ENCODE results near the gene BMERB1. TPM values are rescaled to one million over a fixed set of nuclear protein-coding genes. Genes with fewer than 3 reads are reported as not detected.

BMERB1 gene
- total RNA-seq, 1 donor from 2014 or later = 3.6 TPM

- no peak for ATAC-seq
Measured at GRCh38 chr16:15498427-15499175, 64.2 kb downstream of the BMERB1 start.

GRCh38 chr16:15502041-15502725, 67.8 kb downstream of the BMERB1 start:
- peak; percentile 62 for ATAC-seq

DNA sequence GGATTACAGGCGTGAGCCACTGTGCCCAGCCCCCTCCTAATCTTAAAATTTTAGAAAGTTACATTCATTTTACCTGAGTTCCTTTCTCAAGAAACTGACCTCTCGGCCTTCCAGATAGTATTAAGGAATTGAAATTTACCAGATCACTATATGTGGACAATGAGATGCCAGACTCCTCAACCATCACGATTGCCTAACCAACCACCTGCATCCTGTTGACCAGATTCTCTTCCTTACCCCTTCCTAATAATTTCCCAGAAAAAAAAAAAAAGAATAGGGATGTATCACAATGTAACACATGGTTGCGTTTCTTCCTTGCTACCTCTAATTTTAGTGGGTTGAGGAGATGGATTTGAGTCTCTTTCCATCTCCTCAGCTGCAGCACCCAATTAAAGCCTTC, 72.1 kb downstream of the BMERB1 start:
- ATAC-seq = no peak

GRCh38 chr16:15507301-15507958, 73.0 kb downstream of the BMERB1 start:
- ATAC-seq = peak; percentile 29

DNA sequence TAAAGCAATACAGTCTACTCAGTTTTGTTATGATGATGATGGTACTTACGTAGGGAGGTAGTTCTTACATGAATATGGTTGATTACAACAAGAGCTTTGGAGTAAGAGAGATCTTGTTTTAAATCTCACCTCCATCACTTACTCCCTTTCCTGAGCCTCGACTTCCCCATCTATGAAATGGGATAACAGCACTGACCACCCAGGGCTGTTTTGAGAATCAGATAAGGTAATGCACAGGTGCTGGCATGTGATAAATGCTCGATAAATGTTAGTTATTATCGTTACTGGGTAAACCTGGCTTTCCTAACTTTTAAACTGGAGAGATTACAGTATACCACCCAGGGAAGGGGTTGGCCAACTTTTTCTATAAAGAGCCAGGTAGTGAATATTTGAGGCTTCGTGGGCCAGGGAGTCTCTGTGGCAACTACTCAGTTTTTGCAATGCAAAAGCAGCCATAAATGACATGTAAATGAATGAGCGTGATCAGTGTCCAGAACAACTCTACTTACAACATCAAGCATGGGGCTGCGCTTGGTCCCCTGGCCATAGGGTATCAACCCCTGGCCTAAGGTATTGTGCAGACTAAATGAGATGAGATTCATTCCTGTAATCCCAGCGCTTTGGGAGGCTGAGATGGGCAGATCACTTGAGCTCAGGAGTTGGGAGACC, 73.7 kb downstream of the BMERB1 start:
- ATAC-seq = no peak

GRCh38 chr16:15509051-15509592, 74.7 kb downstream of the BMERB1 start:
- no peak for ATAC-seq

DNA sequence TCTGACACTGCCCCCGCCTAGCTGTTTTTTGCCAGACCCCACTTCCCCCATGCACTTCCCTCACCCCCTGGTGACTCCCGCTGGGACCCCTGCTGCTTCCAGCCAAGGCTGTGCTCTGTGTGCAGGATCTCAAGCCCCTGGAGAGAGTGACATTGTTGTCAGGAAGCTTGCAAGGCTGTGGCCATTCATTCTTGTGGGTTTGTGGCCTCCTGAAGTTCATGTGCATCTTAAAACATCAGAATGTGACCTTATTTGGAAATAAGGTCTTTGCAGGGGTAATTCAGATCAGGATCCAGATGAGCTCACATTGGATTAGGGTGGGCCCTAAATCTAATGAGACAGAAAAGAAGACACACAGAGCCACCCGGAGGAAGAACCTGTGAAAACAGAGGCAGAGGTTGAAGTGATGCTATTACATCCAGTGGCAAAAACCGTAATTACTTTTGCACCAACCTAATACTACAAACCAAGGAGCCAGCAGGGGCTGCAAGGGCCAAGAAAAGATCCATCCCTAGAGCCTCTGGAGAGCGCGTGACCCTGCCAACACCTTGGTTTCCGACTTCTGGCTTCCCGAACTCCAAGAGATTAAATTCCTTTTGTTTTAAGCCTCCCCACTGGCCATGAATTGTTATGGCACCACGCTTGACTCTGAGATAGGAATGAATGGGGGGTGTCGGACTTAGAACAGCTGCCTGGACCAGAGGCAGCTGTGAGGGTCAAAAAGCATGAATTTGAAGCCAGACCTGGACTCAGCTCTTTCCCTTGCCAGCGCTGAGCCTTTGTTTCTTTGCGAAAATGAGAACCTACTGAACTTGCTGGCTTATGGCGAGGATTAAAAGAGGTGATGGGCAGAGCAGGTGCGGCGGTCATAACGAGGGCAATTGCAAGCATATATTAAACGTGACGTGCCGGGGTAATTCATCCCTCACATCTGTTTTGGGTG, 75.5 kb downstream of the BMERB1 start:
- no peak for ATAC-seq

GRCh38 chr16:15510992-15511391, 76.6 kb downstream of the BMERB1 start:
- no peak for ATAC-seq

GRCh38 chr16:15511759-15512487, 77.5 kb downstream of the BMERB1 start:
- ATAC-seq = no peak

DNA sequence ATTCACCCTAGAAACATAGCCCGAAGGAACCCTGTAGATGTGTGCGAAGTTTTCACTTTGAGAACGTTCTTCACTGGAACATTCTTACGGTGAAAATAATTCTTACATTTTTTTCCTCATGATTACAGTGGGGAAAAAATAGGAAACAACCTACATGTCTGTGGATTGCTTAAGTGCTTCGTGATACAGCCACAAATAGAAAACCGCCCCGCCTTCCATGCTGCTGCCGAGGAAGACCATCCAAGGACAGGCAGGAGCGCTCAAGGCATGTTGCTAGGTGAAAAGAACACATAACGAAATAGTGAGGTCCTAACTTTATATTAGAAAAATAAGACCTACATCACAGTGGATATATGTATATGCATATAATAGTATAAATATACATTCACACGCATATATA, 78.8 kb downstream of the BMERB1 start:
- no peak for ATAC-seq

- ATAC-seq = no peak
Measured at GRCh38 chr16:15515992-15516391, 81.6 kb downstream of the BMERB1 start.

GRCh38 chr16:15516609-15517008, 82.2 kb downstream of the BMERB1 start:
- ATAC-seq = no peak

GRCh38 chr16:15517743-15518377, 83.5 kb downstream of the BMERB1 start:
- no peak for ATAC-seq

DNA sequence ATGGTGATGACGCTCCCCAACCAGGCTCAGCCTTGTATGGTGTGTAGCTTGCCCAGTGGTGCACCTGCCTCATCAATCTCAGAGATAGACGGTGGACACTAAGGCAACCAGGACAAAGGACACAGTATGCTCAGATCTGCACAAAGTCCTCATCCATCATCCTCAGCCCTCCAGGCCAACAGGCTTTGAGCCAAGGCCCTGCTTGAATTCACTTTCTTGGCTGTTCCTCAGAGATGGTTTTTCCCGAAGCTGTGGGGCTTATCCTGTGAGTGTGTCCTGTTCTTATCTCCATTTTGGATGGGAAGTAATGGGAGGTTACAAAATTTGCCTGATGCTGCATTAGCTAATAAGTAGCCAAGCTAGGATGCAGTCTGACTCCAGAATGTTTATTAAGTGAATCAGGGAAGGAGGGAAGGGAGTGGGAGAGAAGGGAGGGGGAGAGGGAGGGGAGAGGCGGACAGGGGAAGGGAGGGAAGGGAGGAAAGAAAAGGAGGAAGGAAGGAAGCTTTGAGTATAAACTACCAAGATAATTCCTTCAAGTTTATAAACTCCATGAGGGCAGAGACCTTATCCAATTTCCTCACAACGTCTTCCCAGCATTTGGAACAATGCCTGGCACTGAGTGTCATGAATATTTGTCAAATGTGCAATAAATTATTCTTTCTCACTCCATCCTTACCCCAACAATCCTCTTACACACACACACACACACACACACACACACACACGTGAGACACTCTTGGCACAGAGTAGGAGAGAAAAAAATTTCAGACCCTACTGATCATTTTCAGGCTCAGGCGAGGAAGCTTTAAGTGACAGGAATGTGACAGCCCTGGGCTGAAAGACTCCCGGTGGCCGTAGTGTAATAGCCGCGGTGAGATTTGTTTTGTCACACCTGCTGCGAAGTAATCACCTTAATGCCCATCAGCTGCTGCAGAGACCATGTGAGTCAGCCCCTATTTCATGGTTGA, 84.3 kb downstream of the BMERB1 start:
- no peak for ATAC-seq

DNA sequence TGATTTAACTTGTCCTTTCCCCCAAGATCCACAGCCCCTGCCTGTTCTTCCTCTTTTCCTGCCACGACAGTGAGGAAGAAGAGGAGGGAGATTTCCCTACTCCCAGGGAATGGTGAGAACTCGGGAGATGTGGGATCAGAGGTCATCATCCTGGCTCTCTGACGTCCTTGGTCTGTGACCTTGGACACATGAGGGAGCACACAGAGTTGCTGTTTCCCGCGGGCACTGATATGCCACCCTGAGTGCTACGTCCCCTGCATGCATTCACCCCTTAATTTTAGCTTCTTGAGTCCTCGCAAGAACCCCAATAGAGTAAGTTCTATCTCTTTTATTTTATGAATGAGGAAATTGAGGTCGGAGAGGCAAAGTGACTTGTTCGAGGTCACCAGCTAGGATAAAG, 85.4 kb downstream of the BMERB1 start:
- no peak for ATAC-seq

DNA sequence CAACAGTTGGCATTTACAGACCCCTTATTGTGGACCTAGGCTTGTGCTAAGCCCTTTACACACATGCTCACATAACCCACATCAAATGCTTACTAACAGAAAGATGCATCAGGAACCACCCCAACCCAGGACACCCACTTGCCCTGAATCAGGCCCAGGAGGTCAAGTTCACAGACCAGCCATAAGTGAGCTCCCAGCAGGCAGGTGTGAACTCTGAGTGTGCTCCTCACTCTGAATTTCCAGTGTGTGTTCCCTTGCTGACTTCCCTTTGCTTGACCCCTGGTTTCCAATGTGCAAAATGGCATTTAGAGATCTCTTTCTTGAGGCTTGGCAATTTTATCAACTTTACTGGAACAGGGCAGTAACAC, 87.0 kb downstream of the BMERB1 start:
- no peak for ATAC-seq

GRCh38 chr16:15521758-15522509, 87.5 kb downstream of the BMERB1 start:
- ATAC-seq = peak; percentile 15

- ATAC-seq = no peak
Measured at GRCh38 chr16:15523092-15523541, 88.7 kb downstream of the BMERB1 start.

Measured in esophagus mucosa (tissue), 1 donor.